Spinal cord (tissue), 10 donors: ENCODE data around the gene PTPRK. TPM values are rescaled to one million over a fixed set of nuclear protein-coding genes. Genes with fewer than 3 reads are reported as not detected.

Experiments
- DNase-seq, 6 donors: peaks; one replicate each; pipeline versions ENCODE4 v3.0.0 to v3.0.0-alpha.2; 2013 to 2015; ENCODE audit warnings: low spot score in 6 of 6, low read depth in 4 of 6
- H3K27ac ChIP-seq: one replicate; pipeline ENCODE4 v1.5.1; 2013; ENCODE audit warnings: low read depth, low read length, control low read depth
- H3K27me3 ChIP-seq: one replicate; pipeline ENCODE4 v1.6.1; 2013; ENCODE audit warnings: low read length; ENCODE audit not compliant: control insufficient read depth, insufficient read depth
- H3K36me3 ChIP-seq: one replicate; pipeline ENCODE4 v1.6.1; 2013; ENCODE audit warnings: low read length; ENCODE audit not compliant: control insufficient read depth, insufficient read depth
- H3K4me1 ChIP-seq: one replicate; pipeline ENCODE4 v1.6.1; 2013; ENCODE audit warnings: low read length; ENCODE audit not compliant: control insufficient read depth, insufficient read depth
- H3K4me3 ChIP-seq: one replicate; pipeline ENCODE4 v1.5.1; 2013; ENCODE audit warnings: low read depth, low read length, control low read depth
- H3K9me3 ChIP-seq: one replicate; pipeline ENCODE4 v1.6.1; 2013; ENCODE audit warnings: low read length; ENCODE audit not compliant: control insufficient read depth, insufficient read depth
- WGBS: methylation state at CpG from one replicate; pipeline ENCODE4 v1.1.5; 2013; ENCODE audit warnings: missing lambda C conversion rate; ENCODE audit not compliant: insufficient coverage; 5-methylcytosine and 5-hydroxymethylcytosine counted together
- polyA plus RNA-seq, 2 donors: library from polyadenylated mRNA; unstranded; fragments of 120-200 nt; gene quantifications; one replicate each; pipeline ENCODE4 v1.2.1, GENCODE V29; 2013; ENCODE audit not compliant: insufficient read length in 2 of 2
- total RNA-seq, 2 donors: library from RNA; depleted of rRNA in 1 of 2; stranded (reverse); fragments of 120-200 nt in 1 of 2; fragments of >200 nt in 1 of 2; gene quantifications; one replicate each; pipeline versions ENCODE4 v1.2.3 to v1.2.4, GENCODE V29; 2013 to 2014
- donor health status: healthy.

PTPRK gene
- total and polyA plus RNA-seq, 4 donors = 28.4 to 63.4 (median 34.1) TPM

- Histone ChIP-seq H3K4me3 (no peak overlapping the region), H3K27me3 (no peaks in the 10 kb centered on the region), H3K4me1 (no peaks in the 10 kb centered on the region), H3K36me3 (no peaks in the 10 kb centered on the region), H3K27ac (no peak overlapping the region), H3K9me3 (no peaks in the 10 kb centered on the region)
- DNase-seq = no peak
- WGBS = 100% methylated on average over 2 of the region's 3 CpGs
Measured at GRCh38 chr6:128532827-128533226, 12.4 kb upstream of the PTPRK start.

DNA sequence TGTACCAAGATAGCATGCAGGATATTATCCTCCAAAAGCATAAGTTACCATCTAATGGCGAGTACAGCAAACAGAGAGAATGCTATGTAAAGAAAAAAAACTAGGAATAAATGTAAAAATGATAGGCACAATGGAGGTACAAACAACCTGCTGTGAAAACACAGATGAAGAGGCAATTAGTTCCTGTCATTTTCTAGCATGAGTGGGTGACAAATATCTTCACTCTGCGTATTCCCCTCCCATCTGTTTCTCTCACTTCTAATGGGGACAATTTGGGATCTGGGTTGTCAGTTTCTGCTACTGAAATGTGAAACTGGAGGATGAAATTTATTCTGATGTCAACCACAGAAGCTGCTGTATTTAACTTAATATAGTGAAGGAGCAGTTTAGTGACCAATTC is 11.7 kb upstream of the PTPRK start:
- no CpG with 5 or more reads among the region's 2 CpGs for WGBS
- no peak overlapping the region for H3K27ac ChIP-seq

GRCh38 chr6:128531696-128532095 is 11.3 kb upstream of the PTPRK start:
- Histone ChIP-seq H3K9me3 (no peaks in the 10 kb centered on the region), H3K27me3 (no peaks in the 10 kb centered on the region), H3K4me1 (no peaks in the 10 kb centered on the region), H3K27ac (no peak overlapping the region), H3K36me3 (no peaks in the 10 kb centered on the region), H3K4me3 (no peak overlapping the region)
- DNase-seq = no peak
- WGBS = 100% methylated on average over 1 of the region's 2 CpGs

More for the DNA sequence above, 11.7 kb upstream of the PTPRK start:
- H3K36me3 ChIP-seq = no peaks in the 10 kb centered on the region
- no peak overlapping the region for H3K4me3 ChIP-seq
- DNase-seq = no peak
- no peaks in the 10 kb centered on the region for H3K27me3 ChIP-seq
- H3K4me1 ChIP-seq = no peaks in the 10 kb centered on the region
- H3K9me3 ChIP-seq = no peaks in the 10 kb centered on the region

DNA sequence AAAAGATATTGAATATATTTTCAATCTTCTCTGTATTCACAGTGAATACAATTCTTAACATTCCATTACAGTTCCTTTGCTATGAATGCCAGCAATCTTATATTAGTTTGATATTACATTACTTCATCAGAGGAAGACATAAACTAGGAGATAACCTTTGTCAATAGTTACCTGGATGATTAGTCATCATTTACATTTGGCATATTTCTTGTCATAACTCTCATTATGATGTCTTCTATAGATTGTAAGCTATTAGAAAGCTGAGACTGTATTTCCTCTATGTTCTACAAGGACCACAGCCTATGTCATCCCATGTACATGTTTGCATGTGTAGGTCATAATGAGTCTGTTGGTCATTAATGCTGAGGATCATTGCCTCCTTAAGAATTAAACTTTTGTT is 7.8 kb upstream of the PTPRK start:
- no peaks in the 10 kb centered on the region for H3K27me3 ChIP-seq
- no peaks in the 10 kb centered on the region for H3K36me3 ChIP-seq
- H3K9me3 ChIP-seq = no peaks in the 10 kb centered on the region
- no peak overlapping the region for H3K27ac ChIP-seq
- no peak overlapping the region for H3K4me3 ChIP-seq
- no peak for DNase-seq
- H3K4me1 ChIP-seq = no peaks in the 10 kb centered on the region

- Histone ChIP-seq H3K27ac (no peak overlapping the region), H3K4me3 (no peak overlapping the region), H3K4me1 (no peaks in the 10 kb centered on the region), H3K9me3 (no peaks in the 10 kb centered on the region), H3K36me3 (no peaks in the 10 kb centered on the region), H3K27me3 (no peaks in the 10 kb centered on the region)
- no peak for DNase-seq
- WGBS = no CpG with 5 or more reads among the region's 1 CpG
Measured at GRCh38 chr6:128527375-128527774, 7.0 kb upstream of the PTPRK start.

DNA sequence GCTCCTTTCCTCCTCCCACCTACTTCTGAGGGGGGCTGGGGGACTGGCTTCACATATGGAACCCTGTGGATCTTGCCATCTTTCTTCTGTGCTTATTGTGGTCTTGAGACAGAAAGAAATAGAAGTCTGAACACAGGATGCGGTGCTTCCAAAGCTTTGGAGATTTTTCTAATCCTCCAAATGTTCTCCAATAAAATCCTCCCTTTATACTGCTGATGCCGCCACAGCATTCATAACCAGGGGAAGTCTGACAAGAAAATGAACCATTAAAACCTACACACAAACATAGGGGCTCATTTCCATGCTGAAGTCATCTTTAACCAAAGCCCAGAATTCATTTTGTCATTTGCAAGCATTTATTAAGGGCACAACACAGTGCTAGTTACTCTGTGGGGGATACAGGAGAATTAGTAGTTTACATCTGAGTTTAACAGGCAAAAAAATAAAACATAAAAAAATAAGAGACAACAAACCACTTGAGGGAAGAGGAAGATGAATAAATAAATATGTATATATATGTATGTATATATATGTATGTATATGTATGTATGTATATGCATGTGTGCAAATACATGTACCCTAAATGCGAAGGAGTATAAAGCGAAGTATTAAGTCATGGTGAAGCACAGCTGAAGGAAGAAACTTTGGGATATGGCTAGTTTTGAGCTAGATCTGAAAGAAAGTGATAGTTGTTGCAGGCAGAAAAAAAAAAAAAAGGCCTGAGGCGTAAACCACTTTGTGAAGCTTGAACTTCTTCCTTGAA is 5.9 kb upstream of the PTPRK start:
- WGBS = 67% methylated on average over 4 of the region's 5 CpGs
- no peaks in the 10 kb centered on the region for H3K36me3 ChIP-seq

GRCh38 chr6:128525406-128525805 is 5.0 kb upstream of the PTPRK start:
- H3K9me3 ChIP-seq = no peaks in the 10 kb centered on the region
- no peak overlapping the region for H3K4me3 ChIP-seq
- no peak overlapping the region for H3K27ac ChIP-seq
- no peaks in the 10 kb centered on the region for H3K4me1 ChIP-seq
- no peaks in the 10 kb centered on the region for H3K36me3 ChIP-seq
- DNase-seq = peak in 2 of 6 donors; percentile 28 to 75
- no CpG with 5 or more reads among the region's 2 CpGs for WGBS
- H3K27me3 ChIP-seq = no peaks in the 10 kb centered on the region

More for the DNA sequence above, 5.9 kb upstream of the PTPRK start:
- no peak overlapping the region for H3K4me3 ChIP-seq
- peak in 1 of 6 donors; percentile 59 for DNase-seq
- no peaks in the 10 kb centered on the region for H3K27me3 ChIP-seq
- H3K4me1 ChIP-seq = no peaks in the 10 kb centered on the region
- no peak overlapping the region for H3K27ac ChIP-seq
- H3K9me3 ChIP-seq = no peaks in the 10 kb centered on the region

GRCh38 chr6:128521282-128521632 is 858 bp upstream of the PTPRK start:
- no peaks in the 10 kb centered on the region for H3K4me1 ChIP-seq
- peak in 1 of 6 donors; percentile 75 for DNase-seq
- H3K36me3 ChIP-seq = no peaks in the 10 kb centered on the region
- H3K9me3 ChIP-seq = no peaks in the 10 kb centered on the region
- H3K27me3 ChIP-seq = no peaks in the 10 kb centered on the region
- peak overlapping the region; percentile 69 for H3K4me3 ChIP-seq
- no CpG with 5 or more reads among the region's 2 CpGs for WGBS
- peak overlapping the region; percentile 87 for H3K27ac ChIP-seq

GRCh38 chr6:128519931-128520435 is 416 bp downstream of the PTPRK start:
- Histone ChIP-seq H3K9me3 (no peaks in the 10 kb centered on the region), H3K36me3 (no peaks in the 10 kb centered on the region), H3K27ac (peak overlapping the region; percentile 85), H3K27me3 (no peaks in the 10 kb centered on the region), H3K4me3 (peak overlapping the region; percentile 69), H3K4me1 (no peaks in the 10 kb centered on the region)
- DNase-seq = peak in 2 of 6 donors; percentile 48 to 50
- under 1% methylated on average over 39 of the region's 39 CpGs for WGBS
